Measurements from ENCODE around the gene RESF1.

Gene RESF1

GRCh38 chr12:31959701-31960391, 631 bp downstream of the RESF1 start:
- DNase-seq = peak; percentile 65

- DNase-seq = no peak
These were observed 1.9 kb downstream of the RESF1 start for GRCh38 chr12:31961137-31961536.

- DNase-seq = no peak
These were observed 2.9 kb downstream of the RESF1 start for GRCh38 chr12:31962076-31962475.

- no peak for DNase-seq
These were observed 5.1 kb downstream of the RESF1 start for GRCh38 chr12:31964280-31964679.

- DNase-seq = peak; percentile 29
These were observed 5.9 kb downstream of the RESF1 start for GRCh38 chr12:31965090-31965489.

- no peak for DNase-seq
These were observed 7.5 kb downstream of the RESF1 start for GRCh38 chr12:31966558-31967205.

GRCh38 chr12:31967539-31967938, 8.3 kb downstream of the RESF1 start:
- DNase-seq = no peak

GRCh38 chr12:31970199-31970598, 11.0 kb downstream of the RESF1 start:
- DNase-seq = no peak

- no peak for DNase-seq
These were observed 14.6 kb downstream of the RESF1 start for GRCh38 chr12:31973818-31974217.

GRCh38 chr12:31974673-31975072, 15.5 kb downstream of the RESF1 start:
- DNase-seq = no peak

GRCh38 chr12:31984806-31985591, 25.8 kb downstream of the RESF1 start:
- no peak for DNase-seq

GRCh38 chr12:31985832-31986231, 26.6 kb downstream of the RESF1 start:
- no peak for DNase-seq

- no peak for DNase-seq
These were observed 30.6 kb downstream of the RESF1 start for GRCh38 chr12:31989571-31990362.

GRCh38 chr12:31991146-31991545, 31.9 kb downstream of the RESF1 start:
- DNase-seq = no peak

- no peak for DNase-seq
These were observed 32.6 kb downstream of the RESF1 start for GRCh38 chr12:31991815-31992214.

GRCh38 chr12:31999692-32000091, 40.5 kb downstream of the RESF1 start:
- DNase-seq = no peak

GRCh38 chr12:32000373-32001005, 41.3 kb downstream of the RESF1 start:
- no peak for DNase-seq

- DNase-seq = no peak
These were observed 43.8 kb downstream of the RESF1 start for GRCh38 chr12:32002848-32003493.

GRCh38 chr12:32003654-32004053, 44.4 kb downstream of the RESF1 start:
- no peak for DNase-seq

- DNase-seq = no peak
These were observed 46.4 kb downstream of the RESF1 start for GRCh38 chr12:32005496-32006125.
